GM10248 (cell line): ENCODE data around the gene TMEM181.
"Not testable (repeated sequence)": the region's sequence is repeated elsewhere in the genome, so short reads cannot be mapped to it uniquely, and the experiment has no call there.

ENCODE experiments used
- CTCF ChIA-PET: fragments of 300-600 bp; sonication (Branson Sonifier 250); formaldehyde crosslinking; extraction: SDS; loops from one replicate; lab custom pipeline; 2021; ENCODE audit warnings: antibody characterized with exemption; lab: Yijun Ruan, JAX
- POLR2A ChIA-PET: fragments of 350-650 bp; sonication (Branson Sonifier 250); formaldehyde crosslinking; extraction: SDS; loops from one replicate; lab custom pipeline; 2020; ENCODE audit warnings: antibody characterized with exemption; lab: Yijun Ruan, JAX
- DNase-seq: peaks from one replicate; pipeline ENCODE4 v3.0.0; 2012; ENCODE audit errors: extremely low spot score
- TF ChIP-seq, protein P1 (sequence below): IDR thresholded peaks from 2 replicates; pipeline ENCODE4 v1.5.1; 2012; ENCODE audit warnings: mild to moderate bottlenecking, low read depth; ENCODE audit errors: extremely low read depth, missing control alignments, control extremely low read depth

The TMEM181 gene

DNA sequence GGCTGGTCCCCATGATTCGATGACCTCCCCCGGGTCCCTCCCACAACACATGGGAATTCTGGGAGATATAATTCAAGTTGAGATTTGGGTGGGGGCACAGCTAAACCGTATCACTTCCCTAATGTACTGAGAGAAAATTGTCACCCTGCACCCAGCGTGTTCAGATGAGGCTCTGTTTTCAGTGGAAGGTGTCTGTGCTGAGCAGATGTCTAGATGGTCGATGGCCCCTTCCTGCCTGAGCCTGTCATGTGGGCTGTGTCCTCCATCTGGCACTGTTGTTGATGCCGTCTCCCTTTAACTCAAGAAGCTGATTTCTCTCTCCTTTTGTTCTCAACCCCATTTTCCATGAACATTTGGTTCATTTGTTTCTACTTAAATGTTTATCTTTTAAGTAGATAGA is 37.0 kb downstream of the TMEM181 start:
- no peak for DNase-seq
- TF ChIP-seq, protein P1, sequence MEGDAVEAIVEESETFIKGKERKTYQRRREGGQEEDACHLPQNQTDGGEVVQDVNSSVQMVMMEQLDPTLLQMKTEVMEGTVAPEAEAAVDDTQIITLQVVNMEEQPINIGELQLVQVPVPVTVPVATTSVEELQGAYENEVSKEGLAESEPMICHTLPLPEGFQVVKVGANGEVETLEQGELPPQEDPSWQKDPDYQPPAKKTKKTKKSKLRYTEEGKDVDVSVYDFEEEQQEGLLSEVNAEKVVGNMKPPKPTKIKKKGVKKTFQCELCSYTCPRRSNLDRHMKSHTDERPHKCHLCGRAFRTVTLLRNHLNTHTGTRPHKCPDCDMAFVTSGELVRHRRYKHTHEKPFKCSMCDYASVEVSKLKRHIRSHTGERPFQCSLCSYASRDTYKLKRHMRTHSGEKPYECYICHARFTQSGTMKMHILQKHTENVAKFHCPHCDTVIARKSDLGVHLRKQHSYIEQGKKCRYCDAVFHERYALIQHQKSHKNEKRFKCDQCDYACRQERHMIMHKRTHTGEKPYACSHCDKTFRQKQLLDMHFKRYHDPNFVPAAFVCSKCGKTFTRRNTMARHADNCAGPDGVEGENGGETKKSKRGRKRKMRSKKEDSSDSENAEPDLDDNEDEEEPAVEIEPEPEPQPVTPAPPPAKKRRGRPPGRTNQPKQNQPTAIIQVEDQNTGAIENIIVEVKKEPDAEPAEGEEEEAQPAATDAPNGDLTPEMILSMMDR: no peak
- ChIA-PET CTCF (interaction anchor here (1.5 to 3.3 kb wide), 3 partner anchors 8 to 376 kb away, joined by 4 to 21 read pairs (median 7); no protein-coding TSS in a partner anchor), POLR2A (no interaction called here)

DNA sequence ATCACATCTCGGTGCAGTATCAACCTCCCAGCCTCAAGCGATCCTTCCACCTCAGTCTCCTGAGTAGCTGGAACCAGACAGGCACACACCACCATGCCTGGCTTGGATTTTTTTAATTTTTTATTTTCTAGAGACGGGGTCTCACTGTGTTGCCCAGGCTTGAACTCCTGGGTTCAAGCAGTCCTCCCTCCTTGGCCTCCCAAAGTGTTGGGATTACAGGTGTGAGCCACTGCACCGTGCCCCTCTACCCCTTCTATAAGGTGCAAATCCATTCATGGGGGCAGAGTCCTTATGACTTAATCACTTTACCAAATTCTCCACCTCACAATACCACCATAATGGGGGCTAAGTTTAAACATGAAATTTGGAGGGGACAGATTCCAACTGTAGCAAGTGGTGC is 37.7 kb downstream of the TMEM181 start:
- CTCF ChIA-PET: interaction anchor here (1.5 to 2.5 kb wide), 2 partner anchors 9 to 377 kb away, joined by 4 to 7 read pairs; no protein-coding TSS in a partner anchor
- POLR2A ChIA-PET: no interaction called here
- TF ChIP-seq, protein P1: no peak
- no peak for DNase-seq

- ChIA-PET CTCF (interaction anchor here (0.7 to 2.5 kb wide), 4 partner anchors 7 to 385 kb away, joined by 3 to 7 read pairs (median 4); no protein-coding TSS in a partner anchor), POLR2A (no interaction called here)
- TF ChIP-seq, protein P1: no peak
- DNase-seq: no peak
Observed at GRCh38 chr6:158599635-158600034, 39.7 kb downstream of the TMEM181 start.

DNA sequence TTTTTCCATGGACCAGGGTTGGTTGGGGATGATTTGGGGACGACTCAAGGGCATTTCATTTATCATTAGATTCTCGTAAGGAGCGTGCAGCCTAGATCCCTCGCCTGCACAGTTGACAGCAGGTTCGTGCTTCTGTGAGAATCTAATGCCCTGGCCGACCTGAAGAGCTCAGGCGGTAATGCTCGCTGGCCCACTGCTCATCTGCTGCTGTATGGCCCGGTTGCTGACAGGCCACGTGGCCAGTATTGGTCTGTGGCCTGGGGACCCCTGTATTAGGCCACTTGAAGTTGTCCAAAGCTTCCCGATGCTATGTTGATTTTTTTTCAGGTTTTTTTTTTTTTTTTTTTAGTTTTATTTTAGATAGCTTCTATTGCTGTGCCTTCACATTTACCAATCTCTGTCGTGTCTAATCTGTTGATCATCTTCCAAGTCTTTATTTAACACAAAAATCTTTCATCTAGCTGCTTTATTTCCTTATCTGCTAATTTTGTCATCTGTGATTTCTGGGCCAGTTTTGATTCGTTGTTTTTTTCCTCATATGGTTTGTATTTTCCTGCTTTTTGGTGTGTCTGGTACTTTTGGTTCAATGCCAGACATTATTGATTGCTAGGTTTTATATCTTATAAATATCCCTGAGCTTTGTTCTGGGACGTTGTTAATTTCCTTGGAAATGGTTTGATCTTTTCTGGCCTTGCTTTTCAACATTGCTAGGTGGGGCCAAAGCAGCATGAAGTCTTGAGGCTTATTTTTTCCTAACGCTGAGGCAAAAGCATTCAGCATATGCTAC is 43.6 kb downstream of the TMEM181 start:
- ChIA-PET POLR2A (no interaction called here), CTCF (interaction anchor here (1.4 to 4.9 kb wide), 4 partner anchors 8 to 389 kb away, joined by 4 to 41 read pairs (median 14); no protein-coding TSS in a partner anchor)
- TF ChIP-seq, protein P1: no peak
- no peak for DNase-seq

GRCh38 chr6:158604048-158604406 is 44.1 kb downstream of the TMEM181 start:
- TF ChIP-seq, protein P1: no peak
- POLR2A ChIA-PET: no interaction called here
- CTCF ChIA-PET: interaction anchor here (0.9 to 4.9 kb wide), 7 partner anchors 9 to 390 kb away, joined by 3 to 41 read pairs (median 4); no protein-coding TSS in a partner anchor

DNA sequence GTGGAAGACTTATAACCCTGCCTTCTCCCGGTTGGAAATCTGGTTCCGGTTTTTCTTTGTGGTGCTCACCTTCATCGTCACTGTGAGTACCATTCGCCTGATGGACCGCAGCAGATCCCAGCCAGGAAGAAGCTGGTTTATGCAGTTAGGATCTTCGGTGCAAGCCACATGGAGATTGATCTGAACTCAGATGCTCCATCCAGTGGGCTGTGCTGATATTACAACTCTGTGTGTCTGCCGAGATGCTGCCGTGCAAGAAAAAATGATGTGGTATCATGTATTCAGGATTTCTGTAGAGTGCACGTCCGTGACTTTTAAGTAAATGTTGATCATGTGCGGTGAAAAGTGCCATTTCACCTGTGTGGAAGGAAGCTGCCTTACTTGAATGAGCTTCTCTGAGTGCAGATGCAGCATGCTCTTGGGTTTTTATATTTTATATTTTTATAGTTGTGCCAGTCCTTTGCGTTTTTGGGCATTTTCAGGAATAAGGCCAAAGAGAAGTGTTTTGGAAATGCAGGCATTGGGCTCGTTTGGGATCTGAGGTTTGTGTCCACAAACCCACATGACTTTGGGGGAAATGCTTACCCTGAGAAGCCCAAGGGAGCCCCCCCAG is 45.5 kb downstream of the TMEM181 start:
- DNase-seq: peak; percentile 72
- TF ChIP-seq, protein P1: peak; percentile 70
- CTCF ChIA-PET: interaction anchor here (0.7 to 4.9 kb wide), 30 partner anchors 10 to 393 kb away, joined by 3 to 41 read pairs (median 4); partner anchors contain the start of gene DYNLT1
- POLR2A ChIA-PET: interaction anchor here (0.5 kb wide), 1 partner anchor 359 kb away, joined by 3 read pairs; no protein-coding TSS in a partner anchor

More at GRCh38 chr6:158604048-158604406, 44.1 kb downstream of the TMEM181 start:
- no peak for DNase-seq

GRCh38 chr6:158606011-158606410 is 46.1 kb downstream of the TMEM181 start:
- ChIA-PET CTCF (interaction anchor here (0.7 to 4.9 kb wide), 26 partner anchors 8 to 394 kb away, joined by 3 to 41 read pairs (median 4); partner anchors contain the start of gene DYNLT1), POLR2A (interaction anchor here (0.5 kb wide), 1 partner anchor 359 kb away, joined by 3 read pairs; no protein-coding TSS in a partner anchor)
- not testable (repeated sequence) for DNase-seq
